Ammon's horn (tissue), 1 donor: ENCODE data around the gene SCN11A.

Experiments used
- DNase-seq: peaks from one replicate; pipeline ENCODE4 v3.0.0-alpha.2; 2016; ENCODE audit warnings: low spot score

The SCN11A gene

DNA sequence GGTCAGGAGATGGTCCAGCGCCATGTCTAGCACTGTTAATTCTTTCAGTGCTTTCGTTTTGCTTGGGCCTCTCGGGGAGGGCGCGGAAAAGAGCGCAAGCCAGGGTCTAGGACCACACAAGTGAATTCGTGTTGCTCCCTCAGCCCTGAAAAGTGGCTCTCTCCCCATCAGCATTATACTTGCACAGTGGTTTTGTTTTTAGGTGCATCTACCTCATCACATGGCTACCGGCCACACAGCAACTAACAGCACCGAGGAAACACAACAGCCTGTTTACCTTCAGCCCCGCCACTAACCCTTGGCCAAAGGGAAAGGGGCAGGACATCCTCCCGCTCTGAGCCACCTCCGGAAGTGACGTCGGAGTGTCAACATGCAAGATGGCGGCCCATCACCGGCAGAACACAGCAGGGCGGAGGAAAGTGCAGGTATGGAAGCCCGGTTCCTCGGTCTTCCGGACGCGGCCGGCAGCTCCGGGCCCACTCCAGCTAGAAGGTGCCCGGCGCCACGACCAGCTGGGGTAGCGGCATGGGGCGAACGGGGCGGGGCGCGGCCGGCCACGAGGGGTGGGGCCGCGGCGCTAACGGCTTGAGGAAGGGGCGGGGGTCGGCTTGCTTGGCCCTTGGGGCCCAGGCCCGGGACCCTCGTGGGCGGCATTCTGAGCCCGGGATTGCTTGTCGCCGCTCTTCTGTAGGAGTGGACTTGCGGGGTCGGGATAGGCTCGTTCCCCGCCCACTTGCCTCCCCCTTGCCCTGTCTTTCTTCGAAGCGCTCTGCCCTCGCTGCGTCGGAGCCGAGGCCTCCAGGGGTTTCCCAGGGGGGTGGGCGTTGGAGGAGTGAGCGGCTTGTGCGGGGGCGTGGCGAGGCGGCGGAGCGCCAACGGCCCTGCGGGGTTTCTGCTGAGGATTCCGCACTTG lies at the start of gene SCN11A, which contains the start of gene WDR48:
TSS of gene SCN11A (minus strand) at position 296 of the 913 bp plus-strand sequence. CDS start 101,582 bp downstream, outside the sequence.
TSS of gene WDR48 (plus strand) at position 368 of the 913 bp plus-strand sequence. CDS start at position 378, 10 bp downstream.
- DNase-seq, result peak; percentile 98

DNA sequence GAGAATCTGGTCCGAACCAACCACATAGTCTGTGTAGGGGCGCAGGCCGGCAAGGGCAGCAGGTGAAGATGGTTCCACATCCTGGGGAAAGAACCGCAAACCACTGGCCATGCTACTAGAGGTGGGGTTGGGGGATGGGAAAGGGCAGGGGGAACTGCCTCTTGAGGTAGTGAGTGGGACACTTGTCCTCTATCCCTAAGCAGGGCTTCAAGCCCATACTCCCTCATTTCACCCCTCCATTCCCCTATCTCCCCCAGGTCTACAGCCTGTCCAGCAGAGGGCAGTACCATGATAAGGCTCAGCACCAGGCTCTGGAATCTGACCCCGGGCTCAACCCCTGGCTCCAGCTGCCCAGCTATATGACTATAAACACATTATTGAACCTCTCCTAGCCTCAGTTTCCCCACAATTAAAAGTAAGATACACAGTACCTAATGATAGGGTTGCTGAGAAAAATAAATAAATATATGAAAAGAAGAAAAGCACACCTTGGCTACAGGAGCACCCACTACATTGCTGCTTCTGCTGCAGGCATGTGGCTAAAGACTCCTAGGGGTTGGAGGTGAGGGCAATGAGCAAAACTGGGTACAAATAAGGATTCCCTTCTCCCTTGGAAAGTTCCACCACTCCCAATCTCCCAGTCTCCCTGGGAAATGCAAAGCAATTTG lies 49.4 kb upstream of the SCN11A start:
- DNase-seq, result no peak

DNA sequence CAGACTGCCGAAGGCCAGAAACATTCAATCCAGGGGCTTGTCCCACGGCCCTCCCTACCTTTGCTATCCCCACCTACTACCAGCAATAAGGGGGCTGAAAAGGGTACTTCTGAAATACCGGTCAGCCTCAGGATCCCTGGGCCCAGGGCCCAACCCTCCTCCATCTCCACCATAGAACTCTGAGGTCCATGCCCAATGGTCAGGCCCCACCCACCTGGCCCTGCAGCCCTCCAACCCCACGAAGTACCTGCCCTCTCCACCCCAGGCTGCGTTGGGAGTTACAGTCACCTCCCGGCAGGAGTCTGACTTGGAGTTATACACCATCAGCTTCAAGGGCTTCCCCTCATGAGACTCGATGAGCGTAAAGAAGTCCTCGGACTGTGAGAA lies 48.7 kb upstream of the SCN11A start:
- DNase-seq, result no peak

DNA sequence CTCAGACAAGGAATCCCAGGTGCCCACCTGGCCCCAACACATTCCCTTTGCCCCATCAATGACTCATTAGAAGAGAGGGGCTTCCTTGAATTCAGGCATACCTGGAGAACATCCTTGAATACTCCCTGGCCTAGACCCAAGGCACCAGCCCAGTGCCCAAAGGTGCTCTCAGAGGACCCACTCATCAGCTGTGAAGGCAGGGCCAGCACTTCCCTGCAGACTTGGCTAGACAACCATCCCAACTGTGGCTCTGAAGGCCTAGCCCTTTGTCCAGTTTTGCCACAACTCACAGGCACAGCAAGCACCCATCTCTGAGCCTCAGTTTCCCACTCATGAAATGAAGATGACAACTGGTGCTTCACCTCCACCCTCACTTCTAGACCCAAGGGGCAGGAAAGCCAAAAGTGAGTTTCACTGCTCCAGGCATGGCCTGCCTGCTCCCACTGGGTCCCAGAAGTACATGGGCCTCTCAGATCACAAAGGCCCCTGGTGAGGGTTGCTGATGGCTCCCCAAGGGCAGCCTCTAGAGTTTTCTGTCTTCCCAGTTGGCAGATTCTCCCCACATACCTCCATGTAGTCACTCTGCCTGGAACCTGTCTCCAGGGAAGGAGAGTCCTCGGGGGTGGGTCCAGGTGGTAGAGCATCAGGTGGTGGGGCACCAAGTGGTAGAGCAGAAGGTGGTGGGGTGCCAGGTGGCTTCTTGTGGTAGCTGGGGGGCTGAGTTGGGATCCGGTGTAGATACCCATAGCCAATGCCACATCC lies 48.2 kb upstream of the SCN11A start:
- DNase-seq, result no peak

DNA sequence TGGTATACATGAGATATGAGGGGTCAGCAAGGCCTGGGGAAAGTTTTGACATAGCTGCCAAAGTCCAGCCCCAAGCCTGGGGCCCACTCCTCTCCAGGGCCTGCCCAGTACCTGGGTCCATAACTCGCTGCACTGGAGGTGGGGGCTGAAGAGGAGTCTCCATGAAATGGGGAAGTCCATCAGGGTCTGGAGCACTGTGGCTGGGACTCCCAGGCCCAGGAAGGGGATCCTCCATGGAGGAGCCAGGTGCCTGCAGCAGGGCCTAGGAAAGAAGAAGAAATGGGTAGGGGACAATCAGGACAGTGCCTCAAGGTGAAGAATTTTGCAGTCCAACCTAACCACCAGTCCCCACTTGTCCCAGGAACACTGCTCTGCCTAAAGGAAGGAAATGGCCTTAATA lies 47.5 kb upstream of the SCN11A start:
- no peak for DNase-seq

DNA sequence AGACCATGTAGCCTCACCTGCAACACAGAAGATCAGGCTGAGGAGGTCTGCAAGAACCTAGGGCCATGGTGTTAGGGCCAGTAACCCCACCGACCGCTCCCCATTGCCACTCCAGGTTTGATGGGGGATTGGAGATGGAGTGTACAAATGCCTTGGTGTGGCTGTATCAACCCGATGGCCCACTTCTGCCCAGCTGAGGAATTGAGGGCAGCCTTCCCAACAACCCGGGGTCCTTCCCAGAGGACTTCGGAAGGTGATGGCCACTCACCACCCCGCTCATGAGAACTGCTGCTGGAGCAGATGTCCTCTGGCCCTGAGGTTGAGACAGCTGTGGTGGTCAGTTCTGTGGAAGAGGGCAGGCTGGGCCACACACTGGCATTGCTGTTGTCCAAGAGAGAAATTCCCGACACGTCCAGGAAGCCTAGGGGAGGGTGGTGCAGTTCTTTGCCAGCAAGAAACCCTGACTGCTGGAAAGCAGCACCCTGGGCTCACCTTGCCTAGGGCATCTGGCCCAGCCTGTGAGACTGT lies 46.8 kb upstream of the SCN11A start:
- no peak for DNase-seq

DNA sequence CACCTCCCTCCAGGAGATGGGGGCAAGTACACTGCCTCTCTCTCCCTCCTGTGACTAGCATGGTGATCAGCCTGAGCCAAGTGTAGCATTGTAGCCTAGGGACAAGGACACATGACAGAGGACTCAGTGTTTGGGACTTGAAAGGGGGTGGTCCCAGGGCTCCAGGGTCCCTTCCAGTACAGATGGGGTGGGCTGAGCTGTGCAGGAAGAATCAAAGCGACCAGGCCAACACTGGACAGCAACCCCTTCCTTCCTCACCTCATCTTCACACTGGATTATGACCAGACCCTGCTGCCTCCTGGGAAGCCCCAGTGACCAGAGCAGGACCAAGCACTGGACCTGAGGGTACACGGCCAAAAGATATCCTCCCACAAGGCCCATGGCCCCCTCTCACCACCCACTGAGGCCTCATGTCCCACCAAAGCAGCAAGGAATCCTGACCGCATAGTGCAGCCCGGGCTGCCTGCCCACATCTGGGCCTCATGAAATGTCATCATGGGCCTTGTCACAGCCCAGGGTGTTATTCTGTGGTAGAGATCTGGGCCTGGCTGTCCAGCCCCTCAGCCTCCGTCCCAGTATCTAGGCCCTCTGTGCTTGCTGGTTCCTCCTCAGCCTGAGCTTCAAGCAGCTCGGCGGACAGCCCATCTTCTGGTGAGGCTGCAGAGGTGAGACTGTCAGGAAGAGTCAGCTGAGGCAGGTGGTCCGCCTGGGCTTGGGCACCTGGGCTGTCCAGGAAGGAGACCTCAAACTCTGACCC lies 46.1 kb upstream of the SCN11A start:
- DNase-seq, result no peak

DNA sequence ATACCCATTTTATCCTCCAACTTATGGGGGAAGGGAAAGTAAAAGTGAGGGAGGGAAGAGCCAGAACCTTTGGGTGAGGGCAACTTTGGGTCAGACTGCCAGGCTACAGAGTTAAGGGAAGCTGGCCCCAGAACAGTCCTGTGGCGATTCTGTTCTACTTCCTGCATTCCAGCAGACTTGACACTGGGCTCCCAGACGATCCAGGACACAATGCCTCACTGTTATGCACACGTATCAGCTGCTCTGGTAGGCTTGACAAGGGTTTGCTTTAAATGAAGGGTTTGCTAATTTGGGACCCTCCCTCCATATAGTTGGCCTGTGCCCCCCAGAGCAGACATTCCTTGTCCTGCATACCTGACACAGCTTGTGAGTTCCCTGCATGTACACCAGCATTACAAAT lies 45.0 kb upstream of the SCN11A start:
- DNase-seq, result peak; percentile 80

DNA sequence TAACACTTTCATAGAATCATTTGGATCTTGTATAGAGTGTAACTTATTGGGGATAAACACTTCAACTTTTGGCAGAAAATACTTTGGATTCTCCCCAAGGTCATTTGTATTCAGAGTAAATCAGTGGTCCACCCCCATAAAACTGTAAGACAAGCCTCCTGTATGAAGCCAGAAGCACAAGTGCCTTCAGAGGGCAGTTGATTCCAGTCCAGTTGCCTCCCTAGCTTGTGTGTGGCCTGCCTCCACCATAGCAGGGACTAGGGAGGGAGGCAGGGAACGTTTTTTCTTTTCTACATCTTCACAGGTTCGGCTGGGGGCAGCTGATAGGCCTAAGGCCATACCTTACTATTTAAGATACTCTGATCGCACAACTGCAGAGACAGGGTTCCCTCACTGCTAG lies 44.0 kb upstream of the SCN11A start:
- DNase-seq, result no peak

DNA sequence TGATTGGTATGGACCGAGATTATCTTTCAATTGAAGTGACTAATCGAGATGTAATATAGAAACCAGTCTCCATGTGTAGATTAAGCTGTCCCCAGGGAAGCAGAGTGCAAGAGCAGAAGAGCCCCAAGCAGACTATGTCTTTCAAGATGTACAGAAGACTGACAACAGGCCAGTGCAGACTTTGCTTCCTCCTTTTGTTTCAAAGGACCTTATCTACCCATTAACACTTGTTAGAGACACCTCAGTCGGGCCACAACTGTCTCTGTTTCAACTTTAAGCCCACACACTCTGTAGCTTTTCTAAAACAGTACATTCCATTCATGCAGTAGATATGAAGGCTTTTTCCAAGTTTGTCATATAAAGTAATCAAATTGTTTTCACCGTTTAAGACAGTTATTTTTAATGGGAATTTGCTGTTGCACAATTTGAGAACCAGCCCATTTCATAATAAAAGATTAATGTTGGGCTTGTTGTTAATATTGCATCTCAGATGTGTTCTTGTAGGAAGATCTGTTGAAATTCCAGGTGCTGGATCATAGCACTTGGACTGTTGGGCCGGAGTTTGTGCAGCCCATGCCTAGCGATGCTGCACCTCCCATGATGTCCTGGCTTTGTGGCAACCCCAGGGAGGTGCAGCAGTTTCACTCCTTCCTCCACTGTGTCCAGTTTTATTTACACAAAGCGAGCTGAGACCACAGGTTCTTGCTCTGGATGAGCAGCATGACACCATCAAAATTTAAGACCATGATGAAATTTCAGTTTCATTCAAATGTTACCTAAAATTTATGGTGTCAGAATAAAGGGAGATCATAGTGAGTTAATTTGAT lies 43.3 kb upstream of the SCN11A start:
- no peak for DNase-seq

DNA sequence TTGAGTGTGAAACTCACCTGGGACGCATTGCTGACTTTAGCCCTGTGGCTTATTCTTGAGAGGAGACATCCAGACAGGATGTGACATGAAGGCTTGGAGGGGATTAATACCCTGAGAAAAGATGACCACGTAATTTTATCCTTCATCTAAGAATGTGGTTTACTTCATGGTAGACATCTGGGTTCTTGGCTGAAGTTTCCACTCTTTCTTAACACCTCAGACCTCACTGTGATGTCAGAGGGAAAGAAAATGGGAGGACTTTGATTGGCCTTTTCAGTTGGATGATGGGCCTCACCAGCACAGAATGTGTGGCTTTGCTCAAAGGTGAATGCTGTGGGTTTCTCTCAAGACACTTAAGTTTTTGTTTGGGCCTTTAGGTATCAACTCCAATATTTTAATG lies 39.2 kb upstream of the SCN11A start:
- no peak for DNase-seq

DNA sequence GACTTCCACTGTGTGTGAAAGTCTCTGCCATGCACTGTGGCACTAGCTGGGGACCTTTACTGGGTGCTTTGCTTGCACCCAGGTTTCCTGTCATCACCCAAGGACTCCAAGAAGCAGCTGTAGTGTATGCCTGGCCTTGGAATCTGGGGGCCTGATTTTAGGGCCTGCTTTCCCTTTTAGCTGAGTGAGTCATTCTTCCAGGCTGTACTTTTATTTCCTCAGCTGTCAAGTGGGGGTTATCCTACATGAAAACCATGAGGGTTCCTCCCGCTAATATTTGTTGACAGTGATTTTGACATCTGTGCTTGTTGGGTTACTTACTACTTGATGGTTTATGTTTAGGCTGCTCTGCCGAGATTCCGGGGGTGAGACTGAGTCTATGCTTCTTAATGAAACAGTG lies 37.1 kb upstream of the SCN11A start:
- no peak for DNase-seq

DNA sequence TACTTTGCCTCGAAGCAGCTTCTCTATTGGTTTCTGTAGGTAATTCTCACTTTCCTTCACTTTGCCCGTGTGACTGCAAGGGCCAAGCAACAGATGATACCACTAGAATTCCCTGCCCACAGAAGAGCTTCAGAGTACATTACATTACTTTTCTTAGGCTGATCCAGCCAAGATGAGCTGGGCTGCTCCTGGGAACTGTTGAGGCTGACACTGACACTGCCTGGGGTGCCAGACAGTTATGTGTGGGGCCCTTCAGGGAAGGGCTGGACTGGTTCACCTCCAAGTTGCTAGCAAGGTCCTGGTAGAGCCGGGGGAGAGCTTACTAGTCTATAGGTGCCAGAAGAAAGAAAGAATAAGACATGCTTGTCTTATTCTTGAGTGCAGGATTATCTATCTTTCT lies 36.7 kb upstream of the SCN11A start:
- DNase-seq, result no peak

DNA sequence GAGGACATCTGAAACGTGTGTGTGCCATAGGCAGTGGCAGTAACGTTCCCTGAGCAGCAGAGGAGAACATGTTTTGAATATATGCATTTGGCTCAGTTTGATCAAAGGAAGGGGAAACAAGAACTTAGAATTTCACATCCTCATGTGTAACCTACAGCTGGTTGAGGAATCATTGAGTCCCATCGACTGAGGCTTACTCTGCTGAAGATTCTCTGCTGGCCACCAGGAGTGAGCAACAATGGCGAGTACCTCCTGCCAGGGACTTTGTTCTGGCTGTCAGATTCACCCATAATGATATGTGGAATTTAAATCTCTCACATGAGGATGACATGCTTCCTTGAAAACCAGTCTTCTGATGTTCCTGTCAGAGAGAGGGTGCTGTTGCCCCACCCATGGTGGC lies 34.4 kb upstream of the SCN11A start:
- no peak for DNase-seq

DNA sequence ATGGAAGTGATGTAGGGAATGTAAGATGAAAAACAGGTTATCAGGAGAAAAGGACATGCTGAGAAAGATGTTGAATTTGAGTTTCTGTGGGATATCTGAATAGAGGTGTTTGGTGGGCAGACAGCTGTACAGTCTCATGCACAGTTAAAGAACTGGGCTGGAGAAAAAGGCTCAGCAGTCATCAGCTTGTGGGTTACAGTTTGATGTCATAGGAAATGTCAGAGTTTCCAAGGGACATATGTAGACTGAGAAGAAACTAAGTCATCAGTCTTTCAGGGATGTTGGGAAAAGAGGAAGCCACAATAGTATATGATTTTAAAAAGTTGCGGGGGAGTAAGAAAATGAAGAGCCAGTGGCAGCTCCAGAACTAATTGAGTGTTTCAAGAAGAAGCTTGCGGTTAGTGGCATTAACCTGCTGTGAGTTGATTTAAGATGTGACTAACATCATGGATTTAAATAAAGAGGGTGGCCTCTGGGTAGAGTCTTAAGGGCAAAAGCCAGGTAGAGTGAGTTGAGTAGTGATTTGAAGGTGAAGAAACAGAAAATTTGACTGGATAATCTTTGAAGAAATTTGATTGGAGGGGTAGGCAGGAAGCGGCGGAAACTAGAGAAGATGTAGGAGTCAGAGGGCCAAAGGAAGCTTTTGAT lies 31.0 kb upstream of the SCN11A start:
- no peak for DNase-seq

DNA sequence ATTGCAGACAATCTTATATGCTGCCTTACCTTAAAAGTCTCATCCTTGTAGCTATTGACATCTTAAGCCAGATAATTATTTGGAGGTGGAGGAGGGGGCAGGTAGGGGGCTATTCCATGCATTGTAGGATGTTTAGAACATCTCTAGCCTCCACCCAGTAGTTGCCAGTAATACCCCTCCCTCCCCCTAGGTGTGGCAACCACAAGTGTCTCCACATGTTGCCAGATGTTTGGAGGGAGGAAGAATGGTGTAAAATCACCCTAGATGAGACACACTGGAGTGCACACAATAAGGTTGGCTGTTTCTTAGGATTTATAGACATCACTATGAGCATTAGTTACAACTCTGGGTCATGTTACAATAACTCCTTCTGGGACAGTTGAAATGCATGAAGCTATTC lies 28.3 kb upstream of the SCN11A start:
- no peak for DNase-seq

DNA sequence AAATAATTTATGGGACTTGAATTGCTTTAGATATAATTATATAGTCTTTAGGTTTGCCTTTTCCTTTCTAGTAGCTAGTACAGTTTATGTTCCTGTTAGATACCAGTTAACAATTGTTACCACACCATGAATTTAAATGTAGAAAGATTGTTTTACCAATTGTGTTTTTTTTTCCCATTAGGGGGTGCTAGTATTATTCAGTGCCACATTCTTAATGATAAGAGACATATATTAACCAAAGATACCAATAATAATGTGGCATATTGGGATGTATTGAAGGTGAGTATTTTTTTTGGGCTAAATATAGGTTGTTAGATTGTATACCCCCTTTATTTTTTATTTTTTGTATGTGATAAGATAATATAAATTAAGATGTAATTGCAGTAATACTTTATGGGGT lies 27.8 kb upstream of the SCN11A start:
- DNase-seq, result no peak

DNA sequence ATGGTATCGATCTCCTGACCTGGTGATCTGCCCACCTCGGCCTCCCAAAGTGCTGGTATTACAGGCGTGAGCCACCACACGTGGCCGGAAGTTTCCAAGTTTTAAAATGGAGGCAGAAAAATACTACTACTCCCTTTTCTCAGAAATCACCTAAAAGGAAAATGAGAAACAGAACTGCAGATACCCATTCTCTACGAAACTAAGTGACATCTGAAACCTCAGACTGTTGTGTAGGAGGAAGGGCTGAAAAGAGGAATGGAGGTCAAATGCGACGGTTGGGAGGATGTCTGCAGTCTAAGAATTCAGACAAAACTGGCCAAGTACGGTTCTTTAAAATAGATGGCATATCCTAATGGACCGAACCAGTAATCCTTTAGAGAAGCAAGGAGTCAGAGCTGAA lies 24.2 kb upstream of the SCN11A start:
- DNase-seq, result no peak

DNA sequence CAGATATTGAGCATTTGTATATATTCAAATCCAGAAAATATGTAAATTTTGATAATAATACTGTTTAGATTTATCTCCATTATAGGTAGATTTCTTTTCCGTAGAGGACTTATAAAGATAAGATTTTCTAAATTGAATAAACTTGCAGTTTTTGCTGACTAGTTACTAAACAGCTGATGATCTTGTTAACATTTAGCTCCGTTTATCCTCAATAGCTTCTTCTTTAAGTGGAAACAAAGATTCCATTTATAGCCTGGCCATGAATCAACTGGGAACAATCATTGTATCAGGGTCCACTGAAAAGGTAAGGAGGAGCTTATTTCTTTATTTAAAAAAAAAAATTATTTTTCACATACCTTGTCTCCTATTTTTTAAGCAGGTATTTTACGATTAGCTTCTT lies 16.8 kb upstream of the SCN11A start:
- DNase-seq, result no peak

DNA sequence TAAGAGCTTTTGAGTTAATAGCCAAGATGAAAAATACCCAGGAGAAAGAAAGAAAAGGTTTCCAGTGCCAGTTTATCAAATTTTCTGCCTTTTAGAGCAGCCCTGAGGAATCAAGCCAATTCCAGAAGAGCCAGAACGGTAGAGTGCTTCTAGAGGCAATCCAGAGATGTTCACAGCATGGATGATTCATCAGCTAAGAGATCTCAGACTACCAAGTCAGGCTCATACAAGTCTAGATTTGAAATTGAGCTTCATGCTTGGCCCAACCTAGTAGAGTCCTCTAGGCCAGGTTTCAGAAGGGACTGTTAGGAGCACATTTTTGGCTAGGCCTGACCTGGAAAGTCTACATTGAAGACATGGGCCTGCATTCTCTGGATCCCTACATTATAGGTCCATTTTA lies 15.5 kb upstream of the SCN11A start:
- DNase-seq, result no peak
